NCI-H128 (cell line): ENCODE measurements around the gene ELOA.
"Not testable (repeated sequence)": the region's sequence is repeated elsewhere in the genome, so short reads cannot be mapped to it uniquely, and the experiment has no call there.

Source experiments
- DNase-seq: peaks from one replicate; lab custom pipeline; 2025; ENCODE audit not compliant: unreplicated experiment; lab: John Stamatoyannopoulos, UW

Gene ELOA

GRCh38 chr1:23777979-23778814, 34.9 kb downstream of the ELOA start, which contains the start of gene PITHD1:
TSS of gene PITHD1 (plus strand) at chr1:23778418. CDS start at chr1:23778516, 98 bp downstream.
- peak; percentile 81 for DNase-seq

GRCh38 chr1:23779826-23780371, 36.6 kb downstream of the ELOA start:
- no peak for DNase-seq

DNA sequence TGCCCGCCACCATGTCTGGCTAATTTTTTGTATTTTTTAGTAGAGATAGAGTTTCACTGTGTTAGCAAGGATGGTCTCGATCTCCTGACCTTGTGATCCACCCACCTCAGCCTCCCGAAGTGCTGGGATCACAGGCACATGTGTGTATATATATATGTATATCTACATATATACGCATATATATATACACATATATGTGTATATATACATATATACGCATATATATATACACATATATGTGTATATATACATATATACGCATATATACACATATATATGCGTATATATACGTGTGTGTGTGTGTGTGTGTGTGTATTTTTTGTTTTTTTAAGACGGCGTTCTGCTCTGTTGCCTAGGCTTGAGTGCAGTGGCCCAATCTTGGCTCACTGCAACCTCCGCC, 39.9 kb downstream of the ELOA start:
- not testable (repeated sequence) for DNase-seq

- no peak for DNase-seq
These were observed 41.6 kb downstream of the ELOA start for GRCh38 chr1:23784846-23785245.

GRCh38 chr1:23787701-23788100, 44.4 kb downstream of the ELOA start:
- DNase-seq: no peak

DNA sequence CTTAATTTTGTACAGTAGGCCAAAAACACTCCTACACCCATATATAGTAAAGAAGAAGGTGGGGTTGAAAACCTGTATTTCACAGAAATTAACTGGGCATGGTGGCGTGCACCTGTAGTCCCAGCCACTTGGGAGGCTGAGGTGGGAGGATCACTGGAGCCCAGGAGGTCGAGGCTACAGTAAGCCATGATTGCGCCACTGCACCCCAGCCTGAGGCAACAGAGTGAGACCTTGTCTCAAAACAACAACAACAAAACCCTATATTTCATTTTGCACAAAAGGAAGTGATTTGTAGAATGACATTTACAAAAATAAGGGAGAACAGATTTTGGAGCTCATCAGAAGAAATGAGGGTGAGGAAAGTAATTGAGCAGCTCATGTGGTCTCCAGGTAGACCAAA, 45.4 kb downstream of the ELOA start:
- no peak for DNase-seq

- DNase-seq: peak; percentile 89
These were observed 47.6 kb downstream of the ELOA start, which contains the start of gene LYPLA2 for GRCh38 chr1:23790696-23791515. TSS of gene LYPLA2 (plus strand) at chr1:23791145. CDS start at chr1:23792683, 1,538 bp downstream.

DNA sequence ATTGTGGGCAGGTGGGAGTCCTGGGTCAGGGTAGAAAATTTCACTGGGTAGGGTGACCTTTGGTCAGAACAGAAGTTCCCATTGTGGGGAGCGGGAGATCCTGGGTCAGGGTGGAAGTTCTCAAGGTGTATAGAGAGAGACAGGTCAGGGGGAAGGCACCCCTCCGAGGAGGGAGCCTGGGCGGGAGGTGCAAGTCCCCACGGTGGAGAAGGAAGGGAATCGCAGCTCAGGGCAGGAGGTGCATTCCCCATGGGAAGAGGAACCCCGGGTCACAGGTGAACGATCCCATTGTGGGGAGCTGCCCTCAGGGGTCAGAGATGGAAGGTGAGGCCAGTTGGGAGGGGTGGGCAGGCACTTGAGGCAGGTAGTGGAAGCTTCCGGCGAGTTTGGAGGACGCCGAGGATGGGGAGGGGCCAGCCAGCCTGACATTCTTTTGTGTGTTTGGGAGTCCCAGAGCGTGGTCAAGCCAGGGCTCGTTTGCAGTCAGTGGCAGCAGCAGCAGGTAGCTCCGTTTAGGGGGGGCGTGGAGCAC, 48.3 kb downstream of the ELOA start:
- no peak for DNase-seq

DNA sequence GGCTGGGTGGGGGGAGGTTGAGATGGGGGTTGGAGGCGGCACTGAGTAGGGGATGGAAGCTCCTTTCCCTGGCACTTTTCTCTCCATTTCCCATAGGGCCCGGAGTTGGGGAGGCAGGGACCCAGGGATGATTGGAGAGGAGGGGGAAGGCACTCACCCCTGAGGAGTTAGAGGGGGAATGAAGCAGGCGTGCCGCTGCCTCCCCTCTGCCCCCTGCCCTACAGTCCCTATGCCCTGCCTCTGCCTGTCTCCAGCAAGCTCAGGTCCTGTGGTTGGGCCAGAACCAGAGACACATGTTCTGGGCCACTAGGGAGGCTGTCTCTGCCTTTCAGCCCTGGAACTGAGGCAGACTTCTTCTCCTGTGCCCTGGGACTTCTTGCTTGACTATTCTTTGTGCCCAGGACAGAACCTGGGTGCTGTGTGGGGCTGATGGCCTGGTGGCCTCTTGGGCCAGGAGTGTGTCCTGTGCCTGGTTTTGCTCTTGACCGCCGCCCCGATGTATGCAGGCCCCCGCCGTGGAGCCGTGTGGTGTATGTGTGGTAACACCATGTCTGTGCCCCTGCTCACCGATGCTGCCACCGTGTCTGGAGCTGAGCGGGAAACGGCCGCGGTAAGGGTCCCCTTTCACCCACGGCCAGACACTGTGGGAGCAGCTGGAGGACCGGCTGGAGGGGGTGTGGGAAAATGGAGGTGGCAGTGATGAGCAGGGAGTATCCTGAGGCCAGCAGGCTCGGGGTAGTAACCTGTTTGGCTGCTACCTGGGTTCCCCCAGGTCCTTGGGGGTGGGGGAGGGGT, 49.1 kb downstream of the ELOA start:
- no peak for DNase-seq

- no peak for DNase-seq
These were observed 49.9 kb downstream of the ELOA start for GRCh38 chr1:23793018-23793781.

- DNase-seq: no peak
These were observed 50.8 kb downstream of the ELOA start for GRCh38 chr1:23793861-23794731.

- DNase-seq: not testable (repeated sequence)
These were observed 51.5 kb downstream of the ELOA start for GRCh38 chr1:23794732-23795182.

GRCh38 chr1:23795676-23796465, 52.6 kb downstream of the ELOA start:
- DNase-seq: no peak

GRCh38 chr1:23796466-23797271, 53.4 kb downstream of the ELOA start:
- DNase-seq: no peak

DNA sequence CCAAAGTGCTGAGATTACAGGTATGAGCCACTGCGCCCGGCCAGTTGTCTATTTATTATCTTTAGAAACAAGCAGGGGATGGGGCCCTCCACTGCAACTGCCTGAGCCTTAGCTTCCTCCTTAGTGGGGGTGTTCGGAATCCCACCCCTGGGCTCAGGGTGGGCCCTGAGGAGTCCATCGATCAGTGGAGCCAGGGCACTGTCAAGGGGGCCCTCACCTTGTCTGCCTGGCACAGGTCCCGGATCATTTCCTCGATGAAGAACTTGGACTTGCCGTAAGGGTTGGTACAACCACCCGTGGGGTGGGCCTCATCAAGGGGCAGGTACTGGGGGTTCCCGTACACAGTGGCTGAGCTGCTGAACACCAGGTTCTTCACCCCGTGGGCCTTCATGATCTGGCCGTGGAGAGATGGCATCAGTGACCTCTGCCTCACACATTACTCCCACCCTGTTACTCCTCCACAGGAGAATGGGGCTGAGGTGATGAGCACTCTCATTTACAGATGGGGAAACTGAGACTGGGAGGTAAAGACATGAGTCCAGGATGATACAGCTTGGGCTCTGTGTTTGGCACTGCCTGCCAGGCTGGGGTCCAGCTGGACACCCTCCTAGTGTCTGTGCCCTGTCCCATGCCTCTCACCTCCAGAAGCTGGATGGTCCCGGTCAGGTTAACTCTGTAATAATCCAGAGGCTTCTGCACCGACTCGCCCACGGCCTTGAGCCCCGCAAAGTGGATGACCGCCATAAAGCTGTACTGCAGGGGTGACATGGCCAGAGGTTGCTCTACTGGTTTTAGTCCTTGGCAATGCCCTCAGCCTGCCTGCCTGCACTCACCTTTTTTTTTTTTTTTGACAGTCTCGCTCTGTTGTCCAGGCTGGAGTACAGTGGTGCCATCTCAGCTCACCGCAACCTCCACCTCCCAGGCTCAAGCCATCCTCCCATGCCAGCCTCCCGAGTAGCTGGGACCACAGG, 54.5 kb downstream of the ELOA start:
- DNase-seq: no peak

DNA sequence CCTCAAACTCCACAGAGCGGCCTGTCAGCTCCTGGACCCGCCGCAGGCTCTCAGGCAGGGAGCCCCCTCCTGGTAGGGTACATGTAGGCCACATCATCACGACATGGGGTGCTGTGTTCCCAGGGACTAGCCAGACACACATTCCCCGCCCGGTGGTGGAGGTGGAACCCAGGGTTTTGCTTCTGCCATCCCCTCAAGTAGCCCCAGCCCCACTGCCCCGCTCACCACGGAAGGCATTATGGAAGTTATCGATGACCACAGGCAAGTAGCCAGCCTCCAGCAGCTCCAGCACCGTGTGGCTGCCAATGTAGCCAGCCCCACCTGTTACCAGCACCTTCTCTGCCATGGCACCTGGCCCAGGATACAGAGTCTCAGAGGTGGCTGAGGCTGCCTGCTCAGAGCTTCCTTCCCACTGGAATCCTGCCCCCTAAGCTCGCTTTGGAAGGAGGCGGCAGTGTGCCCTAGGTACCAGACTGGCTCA, 55.4 kb downstream of the ELOA start:
- no peak for DNase-seq
